Measurements from ENCODE around the gene KCNAB1.
"Not testable (repeated sequence)": the region's sequence is repeated elsewhere in the genome, so short reads cannot be mapped to it uniquely, and the experiment has no call there.

Gene KCNAB1

DNA sequence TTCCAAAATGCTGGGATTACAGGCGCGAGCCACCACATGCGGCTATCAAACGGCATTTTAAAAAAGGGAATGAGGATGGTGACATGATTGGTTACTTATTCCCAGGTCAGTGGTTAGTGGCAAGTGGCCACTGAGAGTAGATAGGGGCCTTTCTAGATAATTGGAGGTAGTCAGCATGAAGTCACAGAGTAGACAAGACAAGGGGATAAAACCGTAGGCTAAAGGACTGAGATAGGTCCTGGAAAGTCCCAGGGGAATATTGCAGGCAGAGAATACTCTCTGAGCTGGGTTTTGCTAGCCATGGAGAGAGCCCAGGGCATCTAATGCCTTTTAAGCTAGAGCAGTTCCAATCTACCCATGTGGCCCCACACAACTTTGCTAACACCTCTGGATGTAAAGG, 52.2 kb downstream of the KCNAB1 start:
- in situ Hi-C loops (cut with MboI; ENCODE audit: low sequenced_read_pairs) = loop anchor here (25.0 kb wide), 3 partner anchors 215 to 915 kb away; no protein-coding TSS in a partner anchor

DNA sequence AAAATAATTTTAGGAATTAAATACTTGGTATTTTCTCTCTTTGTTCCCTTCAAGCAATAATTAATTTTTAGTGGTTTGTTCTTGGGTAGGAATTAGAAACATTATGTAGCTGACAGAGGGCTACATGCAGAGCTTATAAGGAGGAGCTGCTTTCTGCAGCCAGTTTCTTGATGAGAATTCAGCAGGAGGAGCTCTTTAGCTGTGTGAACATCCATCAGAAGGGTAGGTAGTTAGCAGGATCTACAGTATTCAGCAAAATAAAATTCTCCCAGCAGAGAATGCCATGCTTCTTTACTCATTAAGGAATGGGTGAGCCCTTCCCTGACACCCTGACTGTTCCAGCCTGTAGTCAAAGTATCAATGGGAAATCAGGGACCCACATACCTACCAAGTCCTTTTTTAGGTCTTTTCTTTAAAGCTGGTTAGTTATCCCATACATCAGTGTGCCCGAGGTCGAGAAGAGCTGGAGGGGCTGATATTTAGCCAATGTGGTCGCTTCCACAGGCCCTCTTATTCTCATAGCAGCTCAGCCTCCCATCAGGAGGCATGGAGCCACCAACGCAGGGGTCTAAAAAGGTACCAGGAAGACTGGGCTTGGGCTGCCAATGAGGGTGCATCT, 54.0 kb downstream of the KCNAB1 start:
- in situ Hi-C loops (cut with MboI; ENCODE audit: low sequenced_read_pairs) = loop anchor here (25.0 kb wide), 3 partner anchors 213 to 913 kb away; no protein-coding TSS in a partner anchor

DNA sequence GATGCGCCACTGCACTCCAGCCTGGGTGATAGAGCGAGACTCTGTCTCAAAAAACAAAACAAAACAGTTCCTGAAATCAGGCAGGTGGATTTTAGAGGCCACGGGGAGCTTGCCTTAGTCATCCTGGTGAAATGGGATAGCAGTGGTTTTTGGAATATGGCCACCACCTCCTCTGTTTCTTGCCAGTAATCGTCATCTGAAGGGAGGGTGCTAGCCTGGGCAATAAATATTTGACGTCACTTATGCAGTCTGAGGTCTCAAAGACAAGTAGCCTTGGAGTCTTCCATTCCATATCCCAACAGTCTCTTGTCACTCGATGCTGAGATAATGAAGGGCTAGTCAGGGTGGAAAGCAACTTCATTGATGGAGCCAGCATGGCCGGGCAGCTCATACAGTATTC, 55.2 kb downstream of the KCNAB1 start:
- in situ Hi-C loops (cut with MboI; ENCODE audit: low sequenced_read_pairs) = no loop called here

DNA sequence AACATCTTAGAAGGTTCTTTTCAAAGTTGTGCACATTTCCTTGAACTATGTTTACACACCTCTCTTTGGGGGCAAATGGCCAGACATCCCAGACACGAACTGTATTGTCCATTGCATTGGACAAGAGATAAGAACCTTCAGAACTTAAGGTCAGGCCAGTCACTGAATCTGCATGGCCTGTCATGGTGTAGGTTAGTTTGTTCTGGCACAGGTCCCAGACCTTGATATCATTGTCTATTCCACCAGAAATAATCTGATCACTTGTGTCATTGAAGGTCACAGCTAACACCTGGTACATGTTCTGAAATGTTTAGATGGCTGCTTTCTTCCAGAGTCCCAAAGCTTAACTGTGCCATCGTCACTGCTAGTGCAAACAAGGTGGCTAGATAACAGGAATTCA, 55.7 kb downstream of the KCNAB1 start:
- in situ Hi-C loops (cut with MboI; ENCODE audit: low sequenced_read_pairs) = no loop called here

DNA sequence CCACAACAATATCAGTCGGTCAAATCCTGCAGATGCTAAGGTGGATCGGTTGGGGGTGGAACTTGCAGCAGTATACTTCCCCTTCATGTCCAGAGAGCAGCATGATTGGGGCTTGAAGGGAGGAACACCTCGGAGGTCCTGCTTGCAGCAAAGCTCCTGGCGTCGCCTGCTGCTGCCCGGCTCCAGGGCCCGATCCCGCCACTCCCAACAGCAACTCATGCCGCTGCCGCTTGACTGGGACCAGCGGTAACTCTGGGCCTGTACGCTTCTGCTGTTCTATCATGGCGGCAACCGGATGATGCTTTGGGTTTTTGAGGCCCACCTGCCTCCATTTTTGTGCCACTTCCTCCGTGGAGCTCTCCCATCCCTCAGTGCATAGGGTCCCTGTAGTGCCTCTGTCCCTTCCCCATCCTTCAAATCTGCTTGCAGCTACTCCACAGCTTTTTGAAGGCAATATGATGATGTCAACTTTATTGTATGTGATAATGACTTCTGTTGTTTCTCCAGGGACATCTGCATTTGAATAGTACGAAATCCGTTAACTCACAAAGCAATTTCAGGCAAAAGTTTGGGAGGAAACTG, 56.3 kb downstream of the KCNAB1 start:
- in situ Hi-C loops (cut with MboI; ENCODE audit: low sequenced_read_pairs) = no loop called here

DNA sequence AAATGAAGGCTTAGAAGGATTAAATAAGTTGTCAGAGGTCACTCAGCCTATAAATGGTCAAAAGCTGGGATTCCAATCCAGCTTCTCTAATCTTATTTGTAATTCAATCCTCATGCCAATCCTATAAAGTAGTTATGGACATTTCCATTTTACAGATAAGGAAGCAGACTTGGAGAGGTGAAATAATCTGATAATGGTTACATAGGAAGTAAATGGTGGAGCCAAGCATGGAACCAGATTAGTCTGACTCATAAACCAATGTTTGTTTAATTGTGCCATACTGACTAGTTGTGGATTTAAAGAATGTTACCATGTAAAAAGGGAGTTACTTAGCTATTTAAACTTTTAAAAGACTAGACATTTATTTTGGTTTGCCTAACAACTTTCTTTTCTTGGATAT, 59.7 kb downstream of the KCNAB1 start:
- in situ Hi-C loops (cut with MboI; ENCODE audit: low sequenced_read_pairs) = no loop called here

DNA sequence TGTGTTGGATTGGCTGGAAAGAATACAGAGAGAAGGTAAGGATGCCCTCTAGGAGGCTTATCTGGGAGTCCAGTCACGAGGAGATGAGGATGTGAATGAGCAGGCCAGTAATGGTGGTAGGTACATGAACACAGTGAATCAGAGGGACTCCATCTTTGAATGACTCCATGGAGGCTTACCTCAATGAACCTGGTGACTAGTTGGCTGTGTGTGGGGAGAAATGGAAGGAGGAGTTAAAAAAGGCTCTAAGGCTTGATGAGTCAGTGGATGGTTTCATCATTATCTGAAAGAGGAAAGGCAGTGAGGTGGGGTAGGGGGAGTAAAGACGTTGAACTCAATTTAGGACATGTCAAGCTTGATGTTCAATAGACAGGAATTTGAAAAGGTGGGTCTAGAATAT, 61.1 kb downstream of the KCNAB1 start:
- in situ Hi-C loops (cut with MboI; ENCODE audit: low sequenced_read_pairs) = no loop called here

DNA sequence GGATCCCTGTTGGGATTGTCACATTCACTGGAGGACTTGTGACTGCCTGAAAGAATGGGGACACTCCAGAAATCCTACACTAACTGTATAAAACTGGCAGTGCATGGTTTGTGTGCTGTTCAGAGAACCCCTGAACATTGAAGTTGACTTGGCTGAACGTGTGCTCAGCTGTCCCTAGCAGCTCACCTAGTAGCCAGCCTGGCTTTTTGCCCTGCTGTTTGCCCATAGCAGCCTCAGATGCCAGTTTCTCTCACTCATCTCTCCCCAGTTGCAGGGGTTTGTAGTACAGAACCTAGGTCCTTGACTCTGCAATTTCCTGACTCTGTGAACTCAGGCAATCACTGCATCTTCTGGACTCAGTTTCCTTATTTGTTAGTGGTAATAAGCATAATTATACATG, 63.0 kb downstream of the KCNAB1 start:
- in situ Hi-C loops (cut with MboI; ENCODE audit: low sequenced_read_pairs) = no loop called here

DNA sequence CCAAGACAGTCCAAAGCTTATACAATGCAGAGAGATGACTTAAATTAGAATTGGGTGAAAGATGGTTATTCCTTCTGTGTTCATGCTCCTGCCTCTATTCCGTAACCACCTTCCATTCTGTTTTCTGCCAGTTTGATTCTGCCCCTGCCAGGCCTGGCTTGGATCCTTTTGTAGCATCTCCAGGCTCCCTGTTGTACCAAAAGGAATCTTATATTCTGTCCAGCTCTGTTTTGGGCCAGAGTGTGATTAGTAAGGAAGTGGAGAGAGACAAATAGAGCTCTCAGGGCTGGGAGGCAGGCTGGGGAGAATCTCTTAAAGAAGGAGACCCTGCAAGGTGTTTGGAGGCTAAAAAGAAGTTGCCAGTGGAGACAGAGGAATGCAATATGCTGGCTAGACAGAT, 63.8 kb downstream of the KCNAB1 start:
- in situ Hi-C loops (cut with MboI; ENCODE audit: low sequenced_read_pairs) = no loop called here

DNA sequence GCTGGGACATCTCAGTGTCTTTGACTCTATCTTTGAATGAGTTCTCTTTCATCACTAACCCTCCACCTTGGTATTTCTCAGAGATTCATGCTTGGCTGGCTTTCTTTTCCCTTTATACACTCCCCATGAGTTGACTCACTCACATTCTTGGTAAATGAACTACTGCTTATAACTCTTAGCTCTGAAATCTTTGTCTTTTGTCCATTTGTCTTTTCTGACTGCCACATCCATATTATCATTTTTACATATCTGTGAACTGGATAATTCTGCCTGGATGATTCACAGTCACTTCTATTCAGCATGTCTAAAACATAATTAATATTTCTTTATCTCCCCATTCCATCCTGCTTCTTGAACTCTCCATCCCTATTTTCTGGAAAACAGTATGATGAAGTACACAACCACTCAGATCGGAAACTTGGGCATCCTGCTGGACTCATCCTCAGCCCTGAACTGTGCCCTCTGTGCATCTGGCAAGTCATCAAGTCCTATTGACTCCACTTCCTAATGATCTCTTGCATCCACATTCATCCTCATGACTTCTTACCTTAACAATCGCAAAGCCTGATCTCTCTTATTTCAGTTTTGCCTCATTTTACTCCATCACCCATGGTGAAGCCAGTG, 66.9 kb downstream of the KCNAB1 start:
- in situ Hi-C loops (cut with MboI; ENCODE audit: low sequenced_read_pairs) = no loop called here

DNA sequence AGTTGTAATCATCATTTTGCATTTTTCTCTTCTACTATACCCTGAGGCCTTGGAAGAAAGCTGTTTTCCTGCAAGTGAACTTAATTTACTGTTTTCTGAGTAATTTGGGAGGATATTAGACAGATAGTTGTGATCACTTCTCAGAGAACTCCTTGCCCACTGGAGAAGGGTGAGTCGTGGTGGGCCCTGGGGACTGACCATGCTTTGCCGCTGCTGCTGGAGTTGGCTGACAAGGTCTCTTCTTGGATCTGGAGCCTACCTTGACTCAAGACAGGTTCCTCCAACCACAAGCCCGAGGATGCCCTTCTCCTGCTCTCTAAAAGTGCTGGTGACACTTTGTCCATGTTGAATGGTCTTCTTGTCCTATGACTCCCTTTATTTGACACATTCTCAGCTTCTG, 68.4 kb downstream of the KCNAB1 start:
- in situ Hi-C loops (cut with MboI; ENCODE audit: low sequenced_read_pairs) = no loop called here

DNA sequence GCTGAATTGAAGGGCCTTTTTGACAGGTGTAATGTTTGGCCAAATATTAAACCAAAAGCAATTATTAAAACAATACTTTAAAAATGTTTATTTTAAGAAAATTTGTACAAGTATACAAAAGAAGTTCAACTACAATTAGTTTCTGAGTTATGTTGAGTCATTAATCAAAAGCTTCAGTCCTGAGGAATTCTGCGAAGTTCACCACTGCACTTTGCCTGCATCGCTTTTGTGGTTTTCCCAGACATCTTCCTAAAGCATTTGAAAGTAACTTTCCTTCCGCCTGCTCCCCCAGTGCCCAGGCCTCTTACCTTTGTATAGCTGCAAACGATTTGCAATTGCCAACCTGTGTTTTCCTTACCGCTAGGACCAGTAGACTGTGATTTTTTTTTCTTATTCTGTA, 69.5 kb downstream of the KCNAB1 start:
- in situ Hi-C loops (cut with MboI; ENCODE audit: low sequenced_read_pairs) = no loop called here

DNA sequence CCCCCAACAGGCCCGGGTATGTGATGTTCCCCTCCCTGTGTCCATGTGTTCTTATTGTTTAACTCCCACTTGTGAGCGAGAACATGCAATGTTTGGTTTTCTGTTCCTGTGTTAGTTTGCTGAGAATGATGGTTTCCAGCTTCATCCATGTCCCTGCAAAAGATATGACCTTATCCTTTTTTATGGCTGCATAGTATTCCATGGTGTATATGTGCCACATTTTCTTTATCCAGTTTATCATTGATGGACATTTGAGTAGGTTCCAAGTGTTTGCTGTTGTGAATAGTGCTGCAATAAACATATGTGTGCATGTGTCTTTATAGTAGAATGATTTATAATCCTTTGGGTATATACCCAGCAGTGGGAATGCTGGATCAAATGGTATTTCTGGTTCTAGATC, 74.6 kb downstream of the KCNAB1 start:
- in situ Hi-C loops (cut with MboI; ENCODE audit: low sequenced_read_pairs) = not testable (repeated sequence)

DNA sequence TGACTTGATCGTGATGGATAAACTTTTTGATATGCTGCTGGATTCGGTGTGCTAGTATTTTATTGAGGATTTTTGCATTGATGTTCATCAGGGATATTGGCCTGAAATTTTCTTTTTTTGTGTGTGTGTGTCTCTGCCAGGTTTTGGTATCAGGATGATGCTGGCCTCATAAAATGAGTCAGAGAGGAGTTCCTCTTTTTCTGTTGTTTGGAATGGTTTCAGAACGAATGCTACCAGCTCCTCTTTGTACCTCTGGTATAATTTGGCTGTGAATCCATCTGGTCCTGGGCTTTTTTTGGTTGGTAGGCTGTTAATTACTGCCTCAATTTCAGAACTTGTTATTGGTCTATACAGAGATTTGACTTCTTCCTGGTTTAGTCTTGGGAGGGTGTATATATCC, 76.8 kb downstream of the KCNAB1 start:
- in situ Hi-C loops (cut with MboI; ENCODE audit: low sequenced_read_pairs) = not testable (repeated sequence)

DNA sequence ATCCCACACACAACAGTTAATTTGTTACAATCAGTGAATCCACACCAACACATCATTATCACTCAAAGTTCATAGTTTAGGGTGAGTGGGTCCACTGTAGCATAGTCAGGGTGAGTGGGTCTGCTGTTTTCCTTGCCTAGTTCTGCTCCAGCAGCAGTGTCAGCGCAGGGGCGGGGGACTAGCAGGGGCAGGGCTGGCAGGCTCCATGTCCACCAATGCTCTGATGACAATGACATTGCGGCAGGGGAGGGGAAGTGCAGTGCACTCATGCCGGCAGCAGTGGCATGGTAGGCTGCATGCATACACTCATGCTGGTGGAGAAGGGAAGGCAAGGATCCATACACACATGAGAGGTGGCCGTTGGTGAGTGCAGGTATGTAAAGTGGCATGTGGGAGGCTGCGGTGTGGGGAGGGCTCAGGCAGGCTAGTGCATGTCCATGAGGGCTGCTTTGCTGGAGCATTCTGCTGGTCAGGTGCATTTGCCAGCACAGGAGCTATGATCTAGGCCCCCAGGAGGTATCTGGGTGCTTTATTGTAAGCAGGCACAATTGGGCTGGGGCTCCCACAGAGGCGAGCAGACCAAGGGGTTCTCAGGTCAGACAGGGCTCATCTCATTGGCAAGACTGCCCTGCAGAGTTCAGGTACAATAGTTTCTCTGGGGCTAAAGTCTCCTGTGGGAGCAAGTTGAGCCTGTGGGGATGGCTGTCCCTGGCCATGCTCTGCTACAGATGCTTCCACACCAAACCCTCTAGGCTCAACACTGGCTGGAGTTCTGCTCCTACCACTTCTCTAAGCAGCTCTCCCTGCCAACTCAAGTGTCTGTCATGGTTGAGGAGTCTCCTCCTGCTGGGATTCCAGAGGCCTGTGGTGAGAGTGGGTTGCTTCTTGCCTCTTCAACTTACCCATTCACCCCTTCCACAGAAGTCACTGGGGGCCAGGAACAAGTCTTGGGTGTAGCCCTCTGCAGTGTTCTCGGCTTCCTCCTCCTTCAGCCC, 81.3 kb downstream of the KCNAB1 start:
- in situ Hi-C loops (cut with MboI; ENCODE audit: low sequenced_read_pairs) = no loop called here

DNA sequence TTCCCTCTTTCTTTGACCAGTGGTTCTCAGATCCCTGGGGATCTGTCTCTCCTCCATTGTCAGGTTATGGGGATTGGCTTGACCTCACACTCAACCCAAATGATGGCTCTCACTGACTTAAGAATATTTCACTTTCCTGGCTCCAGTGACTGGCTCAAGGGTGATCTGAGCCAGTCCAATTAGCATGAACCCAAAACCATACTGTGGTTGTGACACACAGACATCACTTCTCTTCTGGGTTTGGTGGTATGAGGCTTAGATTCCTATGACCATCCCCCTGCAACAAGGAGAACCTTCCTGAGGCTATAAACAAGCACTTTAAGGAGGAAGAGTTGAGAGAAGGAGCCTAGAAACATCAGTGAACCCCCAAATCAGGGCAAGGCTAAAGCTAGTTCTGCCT, 85.8 kb downstream of the KCNAB1 start:
- in situ Hi-C loops (cut with MboI; ENCODE audit: low sequenced_read_pairs) = no loop called here

DNA sequence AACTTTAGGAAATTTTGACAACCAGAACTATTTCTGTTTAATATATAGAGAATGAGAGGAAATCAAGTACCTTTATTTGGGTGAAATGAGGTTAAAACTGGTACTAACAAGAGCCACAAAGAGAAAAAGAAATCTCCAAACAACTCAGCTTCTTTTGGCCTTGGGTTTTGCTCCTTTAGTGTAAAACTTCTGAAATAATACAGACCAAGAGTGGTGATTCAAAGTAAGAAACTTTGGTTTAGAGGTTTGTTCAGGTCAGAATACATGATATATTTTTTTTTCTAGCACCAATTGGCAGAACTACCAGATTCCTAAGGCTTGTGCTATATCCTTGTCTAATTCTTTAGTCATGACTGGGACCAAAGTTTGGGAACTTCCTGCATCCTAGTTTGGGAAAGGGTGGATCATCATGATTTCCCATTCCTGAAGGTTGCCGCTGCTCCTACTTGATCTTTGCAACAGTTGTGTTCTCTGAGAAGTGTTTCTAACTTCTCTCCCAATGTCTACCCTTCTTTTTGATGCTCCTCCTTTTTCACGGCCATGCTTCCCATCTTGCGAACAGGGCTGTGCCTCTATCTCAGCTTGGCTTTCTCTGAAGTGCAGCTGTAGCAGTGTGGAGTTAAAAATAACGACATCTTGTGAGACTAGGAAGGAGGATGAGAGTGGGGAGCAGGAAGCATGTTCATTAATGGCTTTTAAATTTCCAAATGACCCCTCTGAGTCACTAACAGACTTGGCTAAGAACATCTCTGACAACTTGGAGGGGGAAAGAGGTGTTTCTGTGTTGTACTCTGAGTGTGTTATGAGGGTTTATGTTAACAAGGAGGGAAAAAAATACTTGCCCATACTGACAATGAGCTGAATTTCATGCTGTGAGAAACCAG, 87.7 kb downstream of the KCNAB1 start:
- in situ Hi-C loops (cut with MboI; ENCODE audit: low sequenced_read_pairs) = no loop called here

DNA sequence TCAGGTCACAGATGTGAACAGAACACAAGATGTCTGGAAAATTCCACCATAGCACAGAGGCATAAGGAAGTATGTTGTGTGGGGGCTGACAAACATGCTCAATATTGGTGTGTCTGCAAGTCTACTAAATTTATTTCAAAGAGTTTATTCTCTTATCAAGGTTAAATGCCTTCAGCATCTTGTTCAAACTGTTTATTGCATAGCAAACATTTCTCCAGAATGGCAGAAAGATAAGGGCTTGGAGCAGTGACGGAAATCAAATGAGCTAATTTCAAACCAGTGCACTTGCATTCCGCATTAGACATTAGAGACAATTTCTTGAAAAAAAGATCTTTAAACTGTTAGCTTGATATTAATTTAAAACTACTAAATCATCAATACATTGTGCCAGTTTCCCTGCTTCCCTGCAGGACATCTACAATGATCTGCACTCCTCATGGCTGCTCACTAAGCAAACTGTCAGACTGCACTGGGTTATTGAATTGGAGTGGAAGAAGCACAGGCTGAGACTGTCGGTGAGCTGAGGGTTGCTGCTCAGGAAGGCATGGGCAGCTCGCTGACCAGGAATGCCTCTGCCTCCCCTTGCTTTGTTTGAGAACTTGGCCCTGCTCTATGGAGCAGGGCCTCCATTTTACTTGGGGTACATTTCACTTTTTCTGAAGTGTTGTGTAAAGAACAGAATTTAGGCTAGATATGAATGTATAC, 89.4 kb downstream of the KCNAB1 start:
- in situ Hi-C loops (cut with MboI; ENCODE audit: low sequenced_read_pairs) = no loop called here

DNA sequence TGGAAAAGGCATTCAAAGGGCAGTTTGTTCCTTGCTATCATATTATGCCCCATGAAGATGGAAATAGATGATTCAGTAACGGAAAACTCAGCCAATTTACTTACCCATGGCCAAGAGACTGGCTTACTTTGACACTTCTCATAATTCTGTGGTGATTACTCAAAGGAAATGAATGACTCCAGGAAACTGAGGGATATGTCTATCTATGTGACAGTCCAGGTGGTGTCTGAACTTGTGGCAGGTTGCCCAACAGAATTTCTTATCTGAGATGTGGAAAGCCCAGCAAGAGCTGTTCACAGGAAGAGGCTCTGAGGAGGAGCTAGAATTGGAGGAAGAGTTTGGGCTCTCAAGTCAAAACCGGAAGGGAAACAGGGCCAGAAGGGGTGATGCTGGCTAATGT, 91.2 kb downstream of the KCNAB1 start:
- in situ Hi-C loops (cut with MboI; ENCODE audit: low sequenced_read_pairs) = no loop called here

DNA sequence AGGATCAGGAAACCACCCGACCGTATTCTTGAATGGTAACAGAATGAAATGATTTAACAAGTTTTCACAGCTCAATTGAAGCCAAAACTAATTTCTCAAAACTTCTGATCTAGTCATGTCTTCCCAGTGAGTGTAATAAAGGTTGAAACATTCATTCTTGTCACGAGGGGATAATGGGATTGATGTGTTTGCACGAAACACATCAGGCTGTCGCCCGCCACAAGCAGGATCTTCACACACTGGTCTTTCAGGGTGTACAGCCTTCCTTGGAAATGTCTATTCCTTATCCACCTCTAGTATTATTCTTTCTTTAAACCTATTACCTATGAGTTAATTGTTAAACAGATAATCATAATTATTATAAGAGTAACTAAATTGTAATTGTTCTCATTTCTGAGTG, 94.3 kb downstream of the KCNAB1 start:
- in situ Hi-C loops (cut with MboI; ENCODE audit: low sequenced_read_pairs) = no loop called here
